K562 (cell line): ENCODE results near the gene KIAA0513. TPM values are rescaled to one million over a fixed set of nuclear protein-coding genes. Genes with fewer than 3 reads are reported as not detected.

Experiments used
- ATAC-seq: fragments of 200-7000 bp; cut with Tn5 transposase; 3 replicates; pipeline ENCODE4 v1.9.1; 2020; ENCODE audit warnings: moderate library complexity
- BruUV-seq: library from RNA; stranded (reverse); fragments of 400-500 nt; replicated peaks from 2 replicates; lab custom pipeline; 2021; lab: Mats Ljungman, UMichigan
- CTCF ChIA-PET: fragments of 300-600 bp; formaldehyde crosslinking; extraction: SDS; loops from one replicate; lab custom pipeline; 2021; ENCODE audit warnings: low intra/inter-chr PET ratio; lab: Yijun Ruan, JAX
- POLR2A ChIA-PET: fragments of 300-600, 350-650 bp; sonication (Branson Sonifier 250); formaldehyde crosslinking; extraction: SDS; loops from one replicate; lab custom pipeline; 2021; ENCODE audit warnings: antibody characterized with exemption, inconsistent platforms; lab: Yijun Ruan, JAX
- DNase-seq, 4 experiments: peaks; one replicate each; pipeline versions ENCODE4 v3.0.0 to v3.0.0-alpha.2; 2011 to 2018; ENCODE audit warnings: low spot score in 3 of 4, mixed read lengths in 3 of 4; ENCODE audit errors: extremely low read depth in 1 of 4
- FAIRE-seq: peaks from 2 replicates; lab custom pipeline; 2011; peaks lifted over from hg19 to GRCh38; lab: Jason Lieb, UNC
- H2AFZ ChIP-seq: 2 replicates; pipeline ENCODE4 v1.6.0; 2011; ENCODE audit warnings: low read depth, low read length, control low read depth, inconsistent platforms
- H3K27ac ChIP-seq: fragments of 200-600 bp; 3 replicates; pipeline ENCODE4 v1.8.0; 2011; ENCODE audit warnings: low read depth, mild to moderate bottlenecking, control low read depth, inconsistent platforms, low read length, moderate library complexity, mixed read lengths; ENCODE audit errors: extremely low read depth
- H3K27me3 ChIP-seq, 2 experiments: fragments of 300-600 bp in 1 of 2; 2 replicates in 1 of 2; 3 replicates in 1 of 2; pipeline versions ENCODE4 v1.6.0 to v1.8.0; 2011; ENCODE audit warnings: inconsistent platforms in 2 of 2, low read length in 2 of 2, mild to moderate bottlenecking in 1 of 2, mixed read lengths in 1 of 2, moderate library complexity in 1 of 2; ENCODE audit not compliant: control insufficient read depth in 2 of 2, insufficient read depth in 2 of 2
- H3K36me3 ChIP-seq: fragments of 300-600 bp; 3 replicates; pipeline ENCODE4 v1.8.0; 2011; ENCODE audit warnings: mild to moderate bottlenecking, low read length, inconsistent platforms; ENCODE audit not compliant: control insufficient read depth, insufficient read depth
- H3K4me1 ChIP-seq, 2 experiments: fragments of 200-600 bp in 1 of 2; replicated peaks in 1 of 2; 2 replicates in 1 of 2; 3 replicates in 1 of 2; pipeline versions ENCODE4 v1.5.1 to v1.8.0; 2011; ENCODE audit warnings: inconsistent platforms in 2 of 2, low read length in 2 of 2, mild to moderate bottlenecking in 1 of 2, mixed read lengths in 1 of 2, moderate library complexity in 1 of 2; ENCODE audit not compliant: control insufficient read depth in 2 of 2, insufficient read depth in 2 of 2
- H3K4me2 ChIP-seq: 2 replicates; pipeline ENCODE4 v1.6.1; 2011; ENCODE audit warnings: low read length, control low read depth, inconsistent platforms, mixed read lengths; ENCODE audit not compliant: insufficient read depth
- H3K4me3 ChIP-seq: fragments of 200-600 bp; sonication (generic), shearing (Covaris generic); 2 replicates; pipeline ENCODE4 v1.5.1; 2016; ENCODE audit warnings: control low read depth, inconsistent platforms
- H3K79me2 ChIP-seq: fragments of 200-600 bp; 3 replicates; pipeline ENCODE4 v1.8.0; 2011; ENCODE audit warnings: low read length, inconsistent platforms; ENCODE audit not compliant: control insufficient read depth, insufficient read depth
- H3K9ac ChIP-seq, 2 experiments: 2 replicates each; pipeline versions ENCODE4 v1.6.0 to v1.6.1; 2011; ENCODE audit warnings: low read depth in 2 of 2, low read length in 2 of 2, control low read depth in 1 of 2, inconsistent platforms in 1 of 2, mild to moderate bottlenecking in 1 of 2, mixed read lengths in 1 of 2; ENCODE audit not compliant: insufficient read depth in 1 of 2
- H3K9me1 ChIP-seq: one replicate; pipeline ENCODE4 v1.6.0; 2011; ENCODE audit warnings: inconsistent platforms, mild to moderate bottlenecking, low read length, moderate library complexity; ENCODE audit not compliant: control insufficient read depth, insufficient read depth
- H3K9me3 ChIP-seq: replicated peaks from 2 replicates; pipeline ENCODE4 v1.5.1; 2011; ENCODE audit warnings: low read depth, low read length, inconsistent platforms; ENCODE audit not compliant: control insufficient read depth, insufficient read depth
- H4K20me1 ChIP-seq: replicated peaks from 2 replicates; pipeline ENCODE4 v1.6.1; 2011; ENCODE audit warnings: low read length, inconsistent platforms, mixed read lengths; ENCODE audit not compliant: control insufficient read depth, insufficient read depth
- HEY1 ChIP-seq: fragments of 250-450 bp; sonication (Bioruptor Pico); IDR thresholded peaks from 2 replicates; pipeline ENCODE4 v1.5.0; 2020; ENCODE audit warnings: mild to moderate bottlenecking, moderate library complexity, borderline replicate concordance
- RNF2 ChIP-seq: sonication (generic); IDR thresholded peaks from 2 replicates; pipeline ENCODE4 v1.6.1; 2016
- SMC3 ChIP-seq: conservative IDR thresholded peaks from 2 replicates; pipeline ENCODE4 v1.6.1; 2011; ENCODE audit warnings: low read depth, low read length, improper control_type of control experiment; ENCODE audit not compliant: insufficient read depth
- SUPT5H ChIP-seq: fragments of 450-650 bp; IDR thresholded peaks from 2 replicates; pipeline ENCODE4 v1.6.1; 2016
- WGBS: fragments of 100-300 bp; shearing (Covaris generic); methylation state at CpG from one replicate; pipeline ENCODE4 v1.1.6; 2016; ENCODE audit warnings: low coverage, mixed read lengths; ENCODE audit not compliant: insufficient coverage; ENCODE audit errors: missing lambda C conversion rate; 5-methylcytosine and 5-hydroxymethylcytosine counted together
- in situ Hi-C: fragments of 300-500 bp; cut with MboI; formaldehyde crosslinking; loops from 4 replicates; pipeline ENCODE4 v1.15.0; 2018; ENCODE audit warnings: inconsistent platforms, mixed read lengths
- intact Hi-C: fragments of 100-400 bp; cut with micrococcal nuclease; formaldehyde crosslinking; loops from 2 replicates; pipeline ENCODE4 v1.14.2; 2022
- polyA plus RNA-seq, 8 experiments: library from polyadenylated mRNA; depleted of rRNA in 4 of 8; stranded (reverse) in 5 of 8; unstranded in 3 of 8; fragments of >200 nt; fragmentation: Nextera tagmentation in 2 of 8; fragmentation: Illumina TruSeq in 1 of 8; extraction: Ambion mirVana in 2 of 8; extraction: Trizol in 1 of 8; gene quantifications; 2 replicates each; pipeline versions ENCODE4 v1.2.1 to v1.2.3, GENCODE V29; 2011 to 2014; ENCODE audit warnings: inconsistent platforms in 1 of 8, missing spikeins in 1 of 8
- total RNA-seq, 7 experiments: library from RNA; depleted of rRNA in 6 of 7; stranded (reverse); fragments of >200 nt in 6 of 7; fragmentation: Illumina TruSeq in 2 of 7; extraction: Trizol in 2 of 7; gene quantifications; 2 replicates each; pipeline versions ENCODE4 v1.2.1 to v1.2.3, GENCODE V29; 2011 to 2021; ENCODE audit warnings: low replicate concordance in 1 of 7
- TF ChIP-seq, protein P1 (sequence below): IDR thresholded peaks from 2 replicates; pipeline ENCODE4 v1.6.1; 2011; ENCODE audit warnings: borderline replicate concordance, low read depth, mild to moderate bottlenecking, moderate library complexity, low read length; ENCODE audit not compliant: insufficient read depth, poor library complexity, severe bottlenecking
- TF ChIP-seq, protein P2 (sequence below), 3 experiments: IDR thresholded peaks in 2 of 3; conservative IDR thresholded peaks in 1 of 3; 2 replicates each; pipeline ENCODE4 v1.5.1; 2011 to 2012; ENCODE audit warnings: low read length in 3 of 3, mild to moderate bottlenecking in 3 of 3, control low read depth in 2 of 3, improper control_type of control experiment in 1 of 3, inconsistent platforms in 1 of 3, low read depth in 1 of 3, mixed read lengths in 1 of 3, moderate library complexity in 1 of 3; ENCODE audit not compliant: insufficient read depth in 2 of 3
- TF ChIP-seq, protein P3 (sequence below): fragments of 250-450 bp; sonication (Bioruptor Pico); IDR thresholded peaks from 2 replicates; pipeline ENCODE4 v1.8.0; 2022; ENCODE audit warnings: moderate library complexity, mild to moderate bottlenecking, inconsistent platforms

KIAA0513 gene
- total and polyA plus RNA-seq, 9 of the 15 experiments (the other 6 are each of a cell fraction or from before 2014, with no cell fraction given): 0.18 to 13.7 (median 10.2) TPM

DNA sequence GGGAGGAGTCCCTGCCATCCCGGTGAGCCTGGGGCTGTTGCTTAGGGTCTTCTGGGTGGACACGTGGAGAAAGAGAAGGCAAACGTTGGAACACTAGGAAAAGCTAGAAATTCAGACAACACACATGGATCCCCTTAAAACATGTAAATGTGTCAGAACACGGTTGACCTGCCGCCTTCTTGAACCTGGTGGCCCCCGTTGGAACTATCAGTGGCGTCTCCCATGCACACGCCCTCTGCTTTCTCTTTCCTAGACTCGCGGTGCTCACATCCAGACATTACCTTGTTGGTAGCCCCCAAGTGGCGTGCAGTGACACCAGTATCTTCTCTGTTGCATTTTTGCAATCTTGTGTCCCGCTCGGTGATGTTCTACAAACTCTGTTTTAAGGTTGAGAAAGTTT is 66.1 kb downstream of the KIAA0513 start (continued):
- TF ChIP-seq, protein P1, sequence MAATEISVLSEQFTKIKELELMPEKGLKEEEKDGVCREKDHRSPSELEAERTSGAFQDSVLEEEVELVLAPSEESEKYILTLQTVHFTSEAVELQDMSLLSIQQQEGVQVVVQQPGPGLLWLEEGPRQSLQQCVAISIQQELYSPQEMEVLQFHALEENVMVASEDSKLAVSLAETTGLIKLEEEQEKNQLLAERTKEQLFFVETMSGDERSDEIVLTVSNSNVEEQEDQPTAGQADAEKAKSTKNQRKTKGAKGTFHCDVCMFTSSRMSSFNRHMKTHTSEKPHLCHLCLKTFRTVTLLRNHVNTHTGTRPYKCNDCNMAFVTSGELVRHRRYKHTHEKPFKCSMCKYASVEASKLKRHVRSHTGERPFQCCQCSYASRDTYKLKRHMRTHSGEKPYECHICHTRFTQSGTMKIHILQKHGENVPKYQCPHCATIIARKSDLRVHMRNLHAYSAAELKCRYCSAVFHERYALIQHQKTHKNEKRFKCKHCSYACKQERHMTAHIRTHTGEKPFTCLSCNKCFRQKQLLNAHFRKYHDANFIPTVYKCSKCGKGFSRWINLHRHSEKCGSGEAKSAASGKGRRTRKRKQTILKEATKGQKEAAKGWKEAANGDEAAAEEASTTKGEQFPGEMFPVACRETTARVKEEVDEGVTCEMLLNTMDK: peak; percentile 20
- TF ChIP-seq SUPT5H: peak; percentile 32; the same call in 1 of the 2 replicates
- TF ChIP-seq, protein P2, sequence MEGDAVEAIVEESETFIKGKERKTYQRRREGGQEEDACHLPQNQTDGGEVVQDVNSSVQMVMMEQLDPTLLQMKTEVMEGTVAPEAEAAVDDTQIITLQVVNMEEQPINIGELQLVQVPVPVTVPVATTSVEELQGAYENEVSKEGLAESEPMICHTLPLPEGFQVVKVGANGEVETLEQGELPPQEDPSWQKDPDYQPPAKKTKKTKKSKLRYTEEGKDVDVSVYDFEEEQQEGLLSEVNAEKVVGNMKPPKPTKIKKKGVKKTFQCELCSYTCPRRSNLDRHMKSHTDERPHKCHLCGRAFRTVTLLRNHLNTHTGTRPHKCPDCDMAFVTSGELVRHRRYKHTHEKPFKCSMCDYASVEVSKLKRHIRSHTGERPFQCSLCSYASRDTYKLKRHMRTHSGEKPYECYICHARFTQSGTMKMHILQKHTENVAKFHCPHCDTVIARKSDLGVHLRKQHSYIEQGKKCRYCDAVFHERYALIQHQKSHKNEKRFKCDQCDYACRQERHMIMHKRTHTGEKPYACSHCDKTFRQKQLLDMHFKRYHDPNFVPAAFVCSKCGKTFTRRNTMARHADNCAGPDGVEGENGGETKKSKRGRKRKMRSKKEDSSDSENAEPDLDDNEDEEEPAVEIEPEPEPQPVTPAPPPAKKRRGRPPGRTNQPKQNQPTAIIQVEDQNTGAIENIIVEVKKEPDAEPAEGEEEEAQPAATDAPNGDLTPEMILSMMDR (IDR thresholded peaks at IDR 0.05 in 2 of 3, conservative IDR thresholded peaks at IDR 0.05 in 1 of 3; ENCODE audit: insufficient read depth in 2 of 3, low read depth in 1 of 3, low read length in 3 of 3): peak in 2 of 3 experiments; percentile 3 to 64; a peak in 2 of 6 replicates

DNA sequence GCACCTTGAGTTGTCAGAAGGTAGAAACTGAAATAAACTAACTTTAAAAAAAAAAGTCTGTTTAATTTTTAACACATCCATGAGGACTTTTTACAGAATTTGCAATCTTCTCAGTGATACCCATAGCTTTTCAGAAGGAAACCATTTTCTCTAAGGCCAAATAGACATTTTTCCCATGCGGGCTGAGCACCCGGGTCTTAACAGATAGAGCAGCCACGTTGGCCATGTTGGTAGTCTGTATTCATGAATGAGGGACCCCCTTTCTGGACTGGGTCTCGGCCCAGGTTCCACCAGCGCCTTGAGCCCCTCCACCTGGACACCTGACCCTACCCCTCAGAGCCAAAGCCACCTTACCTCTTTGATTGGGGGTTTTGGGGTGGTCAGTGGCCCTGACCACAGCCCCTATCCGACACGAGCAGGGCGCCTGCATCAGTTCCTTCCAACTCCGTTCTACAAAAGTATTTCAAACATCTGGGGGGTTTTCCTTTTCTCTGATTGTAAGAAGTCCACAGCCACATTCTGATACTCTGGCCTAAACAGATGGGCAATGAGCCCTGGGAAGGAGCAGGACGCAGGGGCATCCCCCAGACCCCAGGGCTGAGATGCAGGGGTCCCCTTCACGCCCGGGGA is 66.7 kb downstream of the KIAA0513 start:
- in situ Hi-C loops: no loop called here

More for the DNA sequence above, 66.7 kb downstream of the KIAA0513 start:
- peaks cover 13% of the 10 kb centered on the region; the same call in 1 of the 2 replicates for H4K20me1 ChIP-seq
- CTCF ChIA-PET: no interaction called here
- no peak overlapping the region for H2AFZ ChIP-seq
- FAIRE-seq: no peak
- WGBS: 10% methylated on average over 12 of the region's 12 CpGs
- no TSS peak for BruUV-seq
- no peak overlapping the region for H3K4me2 ChIP-seq
- TF ChIP-seq SMC3 (no peak), HEY1 (CRISPR knock-in tag) (no peak), RNF2 (no peak)
- TF ChIP-seq, protein P3, sequence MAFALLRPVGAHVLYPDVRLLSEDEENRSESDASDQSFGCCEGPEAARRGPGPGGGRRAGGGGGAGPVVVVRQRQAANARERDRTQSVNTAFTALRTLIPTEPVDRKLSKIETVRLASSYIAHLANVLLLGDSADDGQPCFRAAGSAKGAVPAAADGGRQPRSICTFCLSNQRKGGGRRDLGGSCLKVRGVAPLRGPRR (CRISPR knock-in tag): no peak
- H3K4me1 ChIP-seq: peaks cover 9 to 29% of the 10 kb centered on the region in 2 experiments; a peak in 3 of 5 replicates
- peak overlapping the region in 1 of 2 experiments; percentile 36; a peak in 1 of 4 replicates for H3K9ac ChIP-seq
- ATAC-seq: no peak
- H3K27ac ChIP-seq: no peak overlapping the region
- peaks cover 48 to 58% of the 10 kb centered on the region in 2 experiments for H3K27me3 ChIP-seq
- no peaks in the 10 kb centered on the region for H3K9me1 ChIP-seq
- DNase-seq: no peak
- POLR2A ChIA-PET: no interaction called here
- no peak overlapping the region for H3K4me3 ChIP-seq
- no peaks in the 10 kb centered on the region for H3K9me3 ChIP-seq
- no peaks in the 10 kb centered on the region for H3K79me2 ChIP-seq
- intact Hi-C loops: loop anchor here (5.0 kb wide), 1 partner anchor 37 kb away; no protein-coding TSS in a partner anchor
- peaks cover under 1% of the 10 kb centered on the region; the same call in 1 of the 3 replicates for H3K36me3 ChIP-seq
